G401 (cell line): ENCODE data around the gene OBSCN. TPM values are rescaled to one million over a fixed set of nuclear protein-coding genes. Genes with fewer than 3 reads are reported as not detected.
"Not testable (repeated sequence)": the region's sequence is repeated elsewhere in the genome, so short reads cannot be mapped to it uniquely, and the experiment has no call there.

Experiments
- DNase-seq: peaks from one replicate; pipeline ENCODE4 v3.0.0-alpha.2; 2015; ENCODE audit warnings: low spot score
- in situ Hi-C: cut with HindIII; loops from 2 replicates; pipeline ENCODE4 v1.10.0; 2016; ENCODE audit warnings: low sequenced_read_pairs, mixed read lengths
- total RNA-seq: library from RNA; depleted of rRNA; stranded (reverse); fragments of >200 nt; shearing (Covaris generic); gene quantifications from 2 replicates; pipeline ENCODE4 v1.2.3, GENCODE V29; 2014

OBSCN gene
- total RNA-seq, 1 experiment from 2014 or later: 7.3 TPM

DNA sequence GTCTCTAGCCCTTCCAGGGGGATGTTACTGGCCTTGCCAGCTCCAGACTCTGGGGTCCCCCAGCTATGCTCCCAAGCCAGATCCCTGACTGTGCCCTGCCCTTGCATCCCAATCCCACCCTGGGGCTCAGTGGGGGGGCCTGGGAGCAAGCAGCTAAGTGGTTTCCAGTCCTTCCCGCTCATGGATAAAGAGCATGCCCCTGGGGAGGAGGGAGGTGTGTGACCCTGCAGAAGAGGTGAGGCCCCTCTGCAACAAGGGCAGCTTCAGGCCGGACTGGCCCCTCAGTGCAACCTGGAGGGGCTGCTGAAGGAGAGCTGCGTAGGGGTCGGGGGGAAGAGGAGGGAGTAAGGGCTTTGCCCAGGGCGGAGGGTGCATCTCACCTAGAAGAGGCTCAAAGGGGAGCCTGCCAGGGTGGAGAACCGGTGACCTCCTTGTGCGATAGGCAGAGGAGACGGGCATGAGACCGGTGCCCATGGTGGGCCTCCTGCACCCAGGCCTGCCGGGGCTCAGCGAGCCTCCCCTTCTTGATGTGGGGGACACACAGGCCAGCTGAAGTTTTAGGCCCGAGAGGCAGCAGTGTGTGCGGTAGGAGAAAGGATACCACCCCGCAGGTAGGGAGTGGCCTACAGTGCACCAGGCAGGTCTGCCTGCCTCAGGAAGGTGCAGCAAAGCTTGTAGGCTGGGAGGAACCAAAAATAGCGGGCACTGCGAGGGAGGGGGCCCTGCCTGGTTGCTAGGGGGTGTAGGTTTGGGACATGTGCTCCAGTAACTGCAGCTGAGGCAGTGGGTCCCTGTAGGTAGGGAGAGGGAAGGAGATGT, 3.1 kb downstream of the OBSCN start:
- DNase-seq: no peak
- in situ Hi-C loops: no loop called here

DNA sequence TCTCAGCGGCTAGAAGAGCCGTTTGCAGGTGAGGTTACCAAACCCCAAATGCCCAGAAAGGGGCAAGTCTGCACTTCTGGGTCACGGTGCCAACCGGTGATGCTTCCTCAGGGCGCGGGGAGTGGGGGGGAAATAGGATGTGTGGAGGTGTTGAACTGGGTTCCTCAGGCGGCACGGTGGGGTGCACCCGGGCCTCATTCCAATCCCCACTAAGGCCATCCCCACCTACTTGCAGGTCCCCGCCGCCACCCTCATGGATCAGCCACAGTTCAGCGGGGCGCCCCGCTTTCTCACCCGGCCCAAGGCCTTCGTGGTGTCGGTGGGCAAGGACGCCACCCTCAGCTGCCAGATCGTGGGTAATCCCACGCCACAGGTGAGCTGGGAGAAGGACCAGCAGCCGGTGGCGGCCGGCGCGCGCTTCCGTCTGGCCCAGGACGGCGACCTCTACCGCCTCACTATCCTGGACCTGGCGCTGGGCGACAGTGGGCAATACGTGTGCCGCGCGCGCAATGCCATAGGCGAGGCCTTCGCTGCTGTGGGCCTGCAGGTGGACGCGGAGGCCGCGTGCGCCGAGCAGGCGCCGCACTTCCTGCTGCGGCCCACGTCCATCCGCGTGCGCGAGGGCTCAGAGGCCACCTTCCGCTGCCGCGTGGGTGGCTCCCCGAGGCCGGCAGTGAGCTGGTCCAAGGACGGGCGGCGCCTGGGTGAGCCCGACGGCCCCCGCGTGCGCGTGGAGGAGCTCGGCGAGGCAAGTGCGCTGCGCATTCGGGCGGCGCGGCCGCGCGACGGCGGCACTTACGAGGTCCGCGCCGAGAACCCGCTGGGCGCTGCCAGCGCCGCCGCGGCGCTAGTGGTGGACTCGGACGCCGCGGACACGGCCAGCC, 3.9 kb downstream of the OBSCN start:
- DNase-seq: no peak
- in situ Hi-C loops: no loop called here

DNA sequence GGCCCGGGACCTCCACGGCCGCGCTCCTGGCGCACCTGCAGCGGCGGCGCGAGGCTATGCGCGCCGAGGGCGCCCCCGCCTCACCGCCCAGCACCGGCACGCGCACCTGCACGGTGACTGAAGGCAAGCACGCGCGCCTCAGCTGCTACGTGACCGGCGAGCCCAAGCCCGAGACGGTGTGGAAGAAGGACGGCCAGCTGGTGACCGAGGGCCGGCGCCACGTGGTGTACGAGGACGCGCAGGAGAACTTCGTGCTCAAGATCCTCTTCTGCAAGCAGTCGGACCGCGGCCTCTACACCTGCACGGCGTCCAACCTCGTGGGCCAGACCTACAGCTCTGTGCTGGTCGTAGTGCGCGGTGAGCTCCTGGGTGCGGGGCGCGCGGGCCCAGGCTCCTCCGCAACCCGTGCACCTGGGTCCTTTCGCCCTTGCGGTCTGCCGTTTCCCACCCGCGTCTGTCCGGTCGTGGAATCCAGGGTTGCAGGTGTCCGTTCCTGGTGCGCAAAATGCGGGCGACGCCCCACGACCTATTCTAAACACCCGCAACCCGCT, 4.6 kb downstream of the OBSCN start:
- DNase-seq: no peak
- in situ Hi-C loops: no loop called here

DNA sequence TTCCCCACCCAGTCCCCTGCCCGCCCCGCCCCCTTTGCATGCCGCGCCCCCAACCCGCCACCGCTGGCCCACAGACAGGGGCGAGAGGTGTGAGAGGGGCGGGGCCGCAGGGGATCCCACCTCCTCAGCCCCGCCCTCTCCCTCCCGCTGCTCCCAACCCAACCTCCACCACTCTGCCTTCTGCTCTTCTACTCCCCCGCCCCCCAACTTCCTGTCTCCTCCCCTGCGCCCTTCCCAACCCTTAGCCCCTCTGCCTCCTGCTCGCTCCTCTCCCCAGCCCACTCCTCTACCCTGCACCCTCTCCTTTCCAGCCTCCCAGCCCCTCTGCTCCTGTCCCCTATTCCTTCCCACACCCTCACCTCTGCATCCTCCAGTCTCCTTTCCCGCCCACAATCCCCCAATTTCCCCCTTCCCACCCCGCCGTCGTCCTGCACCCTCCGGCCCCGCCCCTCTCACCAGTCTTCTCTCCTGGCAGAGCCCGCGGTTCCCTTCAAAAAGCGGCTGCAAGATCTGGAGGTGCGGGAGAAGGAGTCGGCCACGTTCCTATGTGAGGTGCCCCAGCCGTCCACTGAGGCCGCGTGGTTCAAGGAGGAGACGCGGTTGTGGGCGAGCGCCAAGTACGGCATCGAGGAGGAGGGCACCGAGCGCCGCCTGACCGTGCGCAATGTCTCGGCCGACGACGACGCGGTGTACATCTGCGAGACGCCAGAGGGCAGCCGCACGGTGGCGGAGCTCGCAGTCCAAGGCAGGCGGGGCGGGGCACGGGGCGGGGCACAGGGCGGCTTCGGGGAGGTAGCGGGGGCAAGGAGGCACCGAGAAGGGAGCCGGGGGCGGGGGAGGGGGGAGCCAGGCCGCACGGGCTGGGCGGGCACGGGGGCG, 5.4 kb downstream of the OBSCN start:
- in situ Hi-C loops: no loop called here
- DNase-seq: peak; percentile 83

DNA sequence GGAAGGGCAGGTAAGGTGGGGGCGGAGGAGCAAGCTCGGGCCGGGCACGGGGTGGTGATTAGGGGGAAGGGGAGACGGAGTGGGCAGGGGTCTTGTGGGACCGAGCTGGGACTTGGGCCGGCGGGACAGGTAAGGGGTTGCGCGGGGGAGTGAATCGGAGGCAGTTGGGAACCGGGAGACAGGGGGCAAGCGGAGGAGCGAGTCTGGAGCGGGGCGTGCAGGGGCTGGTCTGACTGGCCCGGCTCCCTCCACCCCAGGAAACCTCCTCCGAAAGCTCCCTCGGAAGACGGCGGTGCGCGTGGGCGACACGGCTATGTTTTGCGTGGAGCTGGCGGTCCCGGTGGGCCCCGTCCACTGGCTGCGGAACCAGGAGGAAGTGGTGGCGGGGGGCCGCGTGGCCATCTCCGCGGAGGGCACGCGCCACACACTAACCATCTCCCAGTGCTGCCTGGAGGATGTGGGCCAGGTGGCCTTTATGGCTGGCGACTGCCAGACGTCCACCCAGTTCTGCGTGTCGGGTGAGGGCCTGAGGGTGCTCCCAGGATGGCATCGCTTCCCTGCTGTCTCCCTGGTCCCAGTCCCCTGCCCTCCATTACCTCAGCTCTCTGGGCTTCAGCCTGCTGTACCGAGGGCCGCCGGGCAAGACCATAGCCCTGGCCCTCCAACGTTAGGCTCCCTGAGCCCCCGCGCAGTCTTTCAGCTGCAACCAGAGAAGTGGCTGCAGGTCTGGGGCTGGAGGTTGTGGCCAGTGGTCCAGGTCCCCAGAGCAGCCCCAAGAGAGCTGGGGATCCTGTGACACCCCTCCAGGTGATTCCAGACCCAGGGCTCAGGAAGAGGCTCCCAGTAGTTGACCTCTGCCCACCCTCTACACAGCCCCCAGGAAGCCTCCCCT, 6.3 kb downstream of the OBSCN start:
- in situ Hi-C loops: no loop called here

DNA sequence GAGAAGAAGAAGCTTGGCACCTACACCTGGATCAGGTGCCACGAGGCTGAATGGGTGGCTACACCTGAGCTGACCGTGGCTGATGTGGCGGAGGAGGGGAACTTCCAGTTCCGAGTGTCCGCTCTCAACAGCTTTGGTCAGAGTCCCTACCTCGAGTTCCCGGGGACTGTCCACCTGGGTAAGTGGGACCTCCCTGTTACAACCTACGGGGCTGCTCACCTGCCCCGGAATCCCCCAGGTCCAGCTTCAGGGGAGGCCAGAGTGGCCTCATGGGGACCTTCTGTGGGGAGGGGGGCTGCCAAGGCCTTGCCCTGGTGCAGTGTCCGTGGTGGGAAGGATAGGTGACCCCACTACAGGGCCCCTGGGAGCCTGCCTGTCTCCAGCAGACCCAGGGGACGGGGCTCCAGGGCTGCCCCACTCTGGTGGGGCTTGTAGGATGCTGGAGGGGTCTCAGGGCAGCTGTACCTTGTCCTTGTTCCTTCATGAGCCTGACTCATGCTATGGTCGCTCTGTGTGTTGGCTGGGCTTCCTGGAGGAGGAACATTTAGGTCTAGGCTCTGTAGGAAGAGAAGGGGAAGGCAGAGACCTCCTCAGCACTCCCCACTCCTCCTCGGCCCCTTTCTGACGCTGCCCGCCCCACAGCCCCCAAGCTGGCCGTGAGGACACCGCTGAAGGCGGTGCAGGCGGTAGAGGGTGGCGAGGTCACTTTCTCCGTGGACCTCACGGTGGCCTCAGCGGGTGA, 7.2 kb downstream of the OBSCN start:
- DNase-seq: no peak
- in situ Hi-C loops: no loop called here

More for the DNA sequence above, 6.3 kb downstream of the OBSCN start:
- no peak for DNase-seq

DNA sequence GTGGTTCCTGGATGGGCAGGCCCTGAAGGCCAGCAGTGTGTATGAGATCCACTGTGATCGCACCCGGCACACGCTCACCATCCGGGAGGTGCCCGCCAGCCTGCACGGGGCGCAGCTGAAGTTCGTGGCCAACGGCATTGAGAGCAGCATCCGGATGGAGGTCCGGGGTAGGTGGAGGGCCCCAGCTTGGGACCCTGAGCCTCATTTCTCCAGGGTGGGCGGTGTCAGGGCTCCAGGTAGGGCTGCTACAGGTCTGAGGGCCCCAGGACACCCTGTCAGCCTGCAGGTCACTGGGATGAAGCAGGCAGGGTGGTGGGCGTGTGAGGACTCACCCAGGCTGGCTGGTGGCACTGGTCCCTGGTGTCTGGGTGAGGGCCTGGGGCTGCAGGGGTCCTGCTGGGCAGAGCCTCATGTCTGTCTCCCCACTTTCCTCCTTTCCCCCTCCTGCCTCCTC, 7.8 kb downstream of the OBSCN start:
- in situ Hi-C loops: no loop called here
- DNase-seq: no peak

DNA sequence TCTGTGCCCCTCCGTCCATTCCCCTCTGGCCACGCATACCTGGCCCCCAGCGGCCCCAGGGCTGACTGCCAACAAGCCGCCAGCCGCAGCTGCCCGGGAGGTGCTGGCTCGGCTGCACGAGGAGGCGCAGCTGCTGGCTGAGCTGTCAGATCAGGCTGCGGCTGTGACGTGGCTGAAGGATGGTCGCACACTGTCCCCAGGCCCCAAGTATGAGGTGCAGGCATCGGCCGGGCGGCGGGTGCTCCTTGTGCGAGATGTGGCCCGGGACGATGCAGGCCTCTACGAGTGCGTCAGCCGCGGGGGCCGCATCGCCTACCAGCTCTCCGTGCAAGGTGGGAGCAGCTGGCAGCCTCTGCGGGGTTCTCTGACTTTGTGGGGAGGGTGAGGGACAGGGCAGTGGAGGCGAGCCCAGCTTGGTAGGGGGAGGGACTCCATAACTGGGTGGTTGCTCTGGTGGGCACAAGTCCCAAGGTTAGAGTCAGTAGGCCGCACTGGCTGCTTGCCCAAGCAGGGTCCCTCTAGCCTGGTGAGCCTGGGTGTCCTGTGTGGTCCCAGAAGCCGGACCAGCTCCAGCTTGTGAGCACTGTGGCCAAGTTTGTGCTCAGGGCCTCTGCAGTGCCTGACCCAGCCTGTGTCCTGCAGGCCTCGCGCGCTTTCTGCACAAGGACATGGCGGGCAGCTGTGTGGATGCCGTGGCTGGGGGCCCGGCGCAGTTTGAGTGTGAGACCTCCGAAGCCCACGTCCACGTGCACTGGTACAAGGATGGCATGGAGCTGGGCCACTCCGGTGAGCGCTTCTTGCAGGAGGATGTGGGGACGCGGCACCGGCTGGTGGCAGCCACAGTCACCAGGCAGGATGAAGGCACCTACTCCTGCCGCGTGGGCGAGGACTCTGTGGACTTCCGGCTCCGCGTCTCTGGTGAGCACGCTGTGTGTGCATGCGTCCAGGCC, 8.8 kb downstream of the OBSCN start:
- DNase-seq: no peak
- in situ Hi-C loops: no loop called here

DNA sequence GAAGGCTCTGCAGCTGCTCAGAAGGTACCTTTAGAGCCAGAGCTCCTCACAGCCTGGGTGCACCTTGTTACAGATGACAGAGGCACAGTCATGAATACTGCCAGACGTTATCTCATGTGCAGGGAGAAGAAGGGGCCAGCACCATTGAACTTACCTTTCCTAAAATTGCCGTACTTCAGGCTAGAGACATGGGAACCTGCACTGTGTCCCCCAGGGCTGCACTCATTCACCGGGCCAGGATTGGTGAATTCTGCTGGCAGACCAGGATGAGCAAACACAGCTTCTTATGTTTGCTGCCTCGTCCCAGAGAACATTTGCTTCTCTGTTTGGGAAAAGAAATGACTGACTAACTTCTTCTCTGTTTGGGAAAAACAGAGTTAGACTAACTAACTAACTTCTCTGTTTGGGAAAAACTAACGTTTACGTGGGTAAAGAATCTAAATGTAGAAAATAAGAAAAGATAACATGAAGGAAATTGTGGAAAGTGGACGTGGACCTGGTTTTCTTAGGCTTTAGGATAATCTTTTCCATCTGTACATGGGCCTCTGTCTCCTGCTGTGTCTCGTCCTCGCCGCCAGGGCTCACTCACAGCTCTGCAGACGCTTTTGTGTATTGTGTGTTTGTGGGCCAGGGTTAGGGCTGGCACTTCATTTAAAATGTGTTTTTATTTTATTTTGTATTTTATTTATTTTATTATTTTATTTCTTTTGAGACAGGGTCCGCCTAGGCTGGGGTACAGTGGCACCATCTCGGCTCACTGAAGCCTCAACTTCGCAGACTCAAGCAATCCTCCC, 9.9 kb downstream of the OBSCN start:
- in situ Hi-C loops: no loop called here
- DNase-seq: no peak

DNA sequence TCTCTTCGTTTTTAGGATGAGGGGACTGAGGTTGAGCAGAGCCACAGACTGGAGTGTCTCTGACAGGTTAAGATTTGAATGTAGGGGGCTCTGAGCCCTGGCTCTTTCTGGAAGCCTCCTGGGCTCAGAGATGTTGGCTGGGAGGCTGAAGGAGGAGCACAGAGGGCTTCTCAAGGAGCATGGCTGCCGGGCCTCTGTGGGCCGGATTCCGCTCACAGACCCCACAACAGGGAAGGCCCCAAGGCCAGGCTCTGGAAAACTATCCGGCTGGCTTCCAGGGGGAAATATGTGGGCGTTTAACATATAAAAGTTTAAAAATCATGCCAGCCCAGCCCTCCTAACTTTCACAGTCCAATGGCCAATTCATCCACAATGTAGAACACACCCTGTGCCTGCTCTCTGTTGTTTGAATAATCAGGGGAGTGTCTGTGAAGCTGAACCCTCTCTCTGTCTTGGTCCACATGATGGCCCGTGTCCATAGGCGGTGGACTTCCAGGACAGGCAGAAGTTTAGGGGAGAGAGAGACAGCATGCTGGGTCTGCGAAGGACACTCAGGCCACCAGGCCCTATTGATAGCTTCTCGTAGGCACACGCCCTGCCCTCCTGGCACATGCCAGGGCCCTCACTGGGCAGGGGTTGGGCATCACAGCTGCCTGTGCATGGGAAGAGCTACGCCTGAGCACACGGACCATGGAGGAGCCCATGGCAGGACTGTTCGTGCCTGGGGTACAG, 10.8 kb downstream of the OBSCN start:
- in situ Hi-C loops: no loop called here
- no peak for DNase-seq

DNA sequence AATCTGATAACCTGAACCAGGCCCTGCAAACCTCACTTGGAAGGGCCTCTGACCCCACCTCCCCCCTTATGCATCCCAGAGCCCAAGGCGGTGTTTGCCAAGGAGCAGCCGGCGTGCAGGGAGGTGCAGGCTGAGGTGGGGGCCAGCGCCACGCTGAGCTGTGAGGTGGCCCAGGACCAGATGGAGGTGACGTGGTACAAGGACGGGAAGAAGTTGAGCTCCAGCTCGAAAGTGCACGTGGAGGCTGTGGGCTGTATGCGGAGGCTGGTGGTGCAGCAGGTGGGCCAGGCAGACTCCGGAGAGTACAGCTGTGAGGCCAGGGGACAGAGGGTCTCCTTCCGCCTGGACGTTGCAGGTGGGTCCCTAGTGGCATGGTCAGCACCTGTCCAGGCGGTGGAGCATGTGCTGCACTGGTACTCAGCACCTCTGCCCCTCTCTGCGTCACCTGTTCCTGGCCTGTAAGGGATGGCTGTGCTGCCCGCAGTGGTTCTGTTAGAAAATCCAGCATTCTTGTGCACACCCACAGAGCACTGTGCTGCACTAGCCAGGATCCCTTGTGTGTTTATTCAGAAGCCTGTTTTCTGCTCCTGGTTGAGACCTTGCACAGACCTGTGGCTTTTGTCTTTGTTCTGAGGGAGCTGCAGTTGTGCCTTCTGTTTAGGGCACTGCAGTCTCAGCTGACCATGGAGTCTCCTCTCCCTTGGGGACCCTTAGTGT, 11.6 kb downstream of the OBSCN start:
- in situ Hi-C loops: no loop called here
- no peak for DNase-seq

DNA sequence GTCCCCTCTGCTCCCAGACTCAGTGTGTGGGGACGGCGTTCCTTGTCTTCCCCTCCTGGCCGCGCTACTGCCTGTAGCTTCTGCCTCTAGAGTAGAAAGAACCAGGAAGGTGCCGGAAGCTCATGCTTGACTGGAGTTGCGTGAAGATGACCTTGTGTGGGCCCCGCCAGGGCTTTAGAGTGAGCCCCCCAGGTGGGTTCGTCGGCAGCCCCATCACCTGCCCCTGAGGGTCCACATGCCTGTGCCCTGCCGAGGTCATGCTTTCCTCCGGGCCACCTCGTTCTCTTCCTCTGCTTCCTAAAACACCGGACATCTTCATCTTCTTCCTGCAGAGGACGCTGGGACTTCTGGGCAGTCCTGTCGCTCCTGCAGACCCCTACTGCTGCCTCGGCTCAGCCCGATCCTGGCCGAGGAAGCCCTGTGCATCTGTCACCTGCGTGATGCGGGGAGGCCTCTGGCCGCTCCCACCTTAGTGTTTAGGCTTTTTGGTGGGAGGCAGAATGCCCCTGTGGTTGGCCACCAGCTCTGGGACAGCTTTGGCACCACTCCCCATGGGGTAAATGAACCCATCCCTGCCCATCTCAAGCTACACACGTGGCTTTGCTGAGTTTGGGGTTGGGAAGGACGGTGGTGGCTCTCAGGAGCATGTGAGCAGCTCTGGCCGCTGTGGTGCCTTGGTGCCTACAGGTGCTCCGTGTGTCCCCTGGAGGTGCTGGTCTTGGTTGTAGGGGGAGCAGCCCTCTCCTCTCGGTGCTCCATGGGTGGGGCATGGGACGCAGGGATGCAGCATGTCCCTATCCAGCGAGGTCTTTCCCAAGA, 12.3 kb downstream of the OBSCN start:
- in situ Hi-C loops: no loop called here

DNA sequence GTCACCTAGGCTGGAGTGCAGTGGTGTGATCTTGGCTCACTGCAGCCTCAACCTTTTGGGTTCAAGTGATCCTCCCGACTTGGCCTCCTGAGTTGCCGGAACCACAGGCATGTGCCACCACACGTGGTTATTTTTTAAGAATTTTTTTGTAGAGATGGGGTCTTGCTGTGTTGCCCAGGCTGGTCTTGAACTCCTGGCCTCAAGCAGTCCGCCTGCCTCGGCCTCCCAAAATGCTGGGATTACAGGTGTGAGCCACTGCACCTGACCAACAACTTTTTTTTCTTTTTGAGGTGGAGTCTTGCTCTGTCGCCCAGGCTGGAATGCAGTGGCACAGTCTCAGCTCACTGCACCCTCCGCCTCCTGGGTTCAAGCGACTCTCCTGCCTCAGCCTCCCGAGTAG, 13.3 kb downstream of the OBSCN start:
- DNase-seq, in situ Hi-C loops: not testable (repeated sequence)

More for the DNA sequence above, 12.3 kb downstream of the OBSCN start:
- DNase-seq: no peak

DNA sequence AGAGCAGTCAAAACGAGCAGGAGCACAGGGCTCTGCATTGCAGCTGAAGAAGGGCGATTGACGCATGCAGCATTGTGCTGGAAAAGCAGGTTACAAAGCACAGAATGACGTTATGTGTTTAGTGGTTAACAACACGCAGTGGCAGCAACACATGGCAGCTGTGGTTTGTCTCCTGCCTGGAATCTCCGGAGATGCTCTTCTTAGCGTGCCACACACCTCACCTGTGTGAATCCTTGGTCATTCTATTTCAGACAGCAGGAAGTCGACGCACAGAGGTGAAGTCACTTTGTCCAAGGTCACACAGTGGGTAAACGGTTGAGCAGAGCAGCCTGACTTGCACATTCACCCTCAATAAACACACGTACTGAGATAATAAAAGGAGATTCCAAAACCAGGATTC, 14.7 kb downstream of the OBSCN start:
- no peak for DNase-seq
- in situ Hi-C loops: no loop called here
